Measurements from ENCODE around the gene MOV10L1.

The MOV10L1 gene

GRCh38 chr22:50089682-50090411 is at the start of gene MOV10L1:
MOV10L1 (plus strand) TSS chr22:50090006; CDS start chr22:50090089, 83 bp downstream.
- no peak for DNase-seq (ENCODE audit: low read depth in 2 of 2)

- no peak for DNase-seq (ENCODE audit: low read depth in 2 of 2)
Observed at GRCh38 chr22:50040717-50041116, 49.1 kb upstream of the MOV10L1 start.

GRCh38 chr22:50041361-50042065 is 48.3 kb upstream of the MOV10L1 start:
- DNase-seq (ENCODE audit: low read depth in 2 of 2), result no peak

- no peak for DNase-seq (ENCODE audit: low read depth in 2 of 2)
Observed at GRCh38 chr22:50044485-50045118, 45.2 kb upstream of the MOV10L1 start.

- DNase-seq (ENCODE audit: low read depth in 2 of 2), result no peak
Observed at GRCh38 chr22:50045211-50046018, 44.4 kb upstream of the MOV10L1 start.

- DNase-seq (ENCODE audit: low read depth in 2 of 2), result no peak
Observed at GRCh38 chr22:50046019-50046415, 43.8 kb upstream of the MOV10L1 start.

- DNase-seq (ENCODE audit: low read depth in 2 of 2), result no peak
Observed at GRCh38 chr22:50046481-50047245, 43.1 kb upstream of the MOV10L1 start.

- no peak for DNase-seq (ENCODE audit: low read depth in 2 of 2)
Observed at GRCh38 chr22:50047346-50047745, 42.5 kb upstream of the MOV10L1 start.

GRCh38 chr22:50048061-50048765 is 41.6 kb upstream of the MOV10L1 start:
- DNase-seq (ENCODE audit: low read depth in 2 of 2), result no peak

- no peak for DNase-seq (ENCODE audit: low read depth in 2 of 2)
Observed at GRCh38 chr22:50048836-50049235, 41.0 kb upstream of the MOV10L1 start.

- no peak for DNase-seq (ENCODE audit: low read depth in 2 of 2)
Observed at GRCh38 chr22:50049299-50050195, 40.3 kb upstream of the MOV10L1 start.

- DNase-seq (ENCODE audit: low read depth in 2 of 2), result no peak
Observed at GRCh38 chr22:50051930-50052329, 37.9 kb upstream of the MOV10L1 start.

- no peak for DNase-seq (ENCODE audit: low read depth in 2 of 2)
Observed at GRCh38 chr22:50053861-50054260, 35.9 kb upstream of the MOV10L1 start.

GRCh38 chr22:50056214-50056972 is 33.4 kb upstream of the MOV10L1 start:
- no peak for DNase-seq (ENCODE audit: low read depth in 2 of 2)

- no peak for DNase-seq (ENCODE audit: low read depth in 2 of 2)
Observed at GRCh38 chr22:50057278-50058060, 32.3 kb upstream of the MOV10L1 start.

GRCh38 chr22:50058061-50058905 is 31.5 kb upstream of the MOV10L1 start, which contains the start of gene TTLL8:
TTLL8 (minus strand) TSS chr22:50058298.
- DNase-seq (ENCODE audit: low read depth in 2 of 2), result no peak
